H1 (cell line): ENCODE data around the gene RFX2.

Experiments
- CTCF ChIP-seq, 3 experiments: IDR thresholded peaks; 1 replicate in 2 of 3; 2 replicates in 1 of 3; pipeline versions ENCODE4 v1.5.1 to v1.6.1; 2011; ENCODE audit warnings: low read length in 3 of 3, mild to moderate bottlenecking in 3 of 3, inconsistent platforms in 2 of 3, low read depth in 1 of 3, moderate library complexity in 1 of 3; ENCODE audit not compliant: insufficient read depth in 1 of 3; ENCODE audit errors: control extremely low read depth in 1 of 3
- EP300 ChIP-seq, 2 experiments: IDR thresholded peaks; 1 replicate in 1 of 2; 2 replicates in 1 of 2; pipeline ENCODE4 v1.6.1; 2011 to 2012; ENCODE audit warnings: low read depth in 2 of 2, low read length in 2 of 2, mild to moderate bottlenecking in 2 of 2, borderline replicate concordance in 1 of 2, inconsistent platforms in 1 of 2, moderate library complexity in 1 of 2
- HDAC2 ChIP-seq, 2 experiments: fragments of 300-600 bp in 1 of 2; sonication (generic) in 1 of 2; IDR thresholded peaks; 2 replicates each; pipeline ENCODE4 v1.6.1; 2011 to 2012; ENCODE audit warnings: low read depth in 2 of 2, low read length in 2 of 2, mild to moderate bottlenecking in 2 of 2, moderate library complexity in 2 of 2, borderline replicate concordance in 1 of 2, inconsistent platforms in 1 of 2
- NRF1 ChIP-seq: IDR thresholded peaks from 2 replicates; pipeline ENCODE4 v1.6.1; 2011; ENCODE audit warnings: mild to moderate bottlenecking, low read depth, low read length, improper control_type of control experiment
- POLR2A ChIP-seq, 2 experiments: IDR thresholded peaks; 1 replicate in 1 of 2; 2 replicates in 1 of 2; pipeline ENCODE4 v1.6.1; 2011; ENCODE audit warnings: low read depth in 2 of 2, low read length in 2 of 2, mild to moderate bottlenecking in 2 of 2; ENCODE audit errors: control extremely low read depth in 1 of 2
- POLR2AphosphoS5 ChIP-seq: IDR thresholded peaks from 2 replicates; pipeline ENCODE4 v1.6.1; 2011; ENCODE audit warnings: low read depth, low read length
- SRF ChIP-seq: IDR thresholded peaks from 2 replicates; pipeline ENCODE4 v1.6.1; 2011; ENCODE audit warnings: mild to moderate bottlenecking, low read depth, low read length, moderate library complexity
- USF2 ChIP-seq: IDR thresholded peaks from 2 replicates; pipeline ENCODE4 v1.6.1; 2011; ENCODE audit warnings: low read length, improper control_type of control experiment

- TF ChIP-seq SRF (no peak), USF2 (no peak), CTCF (IDR thresholded peaks at IDR 0.05; ENCODE audit: control extremely low read depth in 1 of 3, insufficient read depth in 1 of 3, low read depth in 1 of 3, low read length in 3 of 3) (no peak), POLR2AphosphoS5 (no peak), NRF1 (no peak), POLR2A (IDR thresholded peaks at IDR 0.05; ENCODE audit: control extremely low read depth in 1 of 2, low read depth in 2 of 2, low read length in 2 of 2) (no peak), EP300 (IDR thresholded peaks at IDR 0.05; ENCODE audit: borderline replicate concordance in 1 of 2, low read depth in 2 of 2, low read length in 2 of 2) (no peak), HDAC2 (IDR thresholded peaks at IDR 0.05; ENCODE audit: borderline replicate concordance in 1 of 2, low read depth in 2 of 2, low read length in 2 of 2) (no peak)
These were observed 80.1 kb downstream of the RFX2 start for GRCh38 chr19:6030214-6030507.
